Fibroblast of lung (primary cell): Measurements from ENCODE around the gene UXS1. TPM values are rescaled to one million over a fixed set of nuclear protein-coding genes. Genes with fewer than 3 reads are reported as not detected.

Experiments
- DNase-seq, 2 donors: peaks; one replicate each; pipeline versions ENCODE4 v3.0.0 to v3.0.0-alpha.2; 2010; ENCODE audit warnings: low read depth in 2 of 2
- H2AFZ ChIP-seq: 2 replicates; pipeline ENCODE4 v1.5.1; 2012; ENCODE audit warnings: low read length, control low read depth, inconsistent platforms
- H3K27ac ChIP-seq: 2 replicates; pipeline ENCODE4 v1.5.1; 2011; ENCODE audit warnings: low read length, control low read depth; ENCODE audit not compliant: insufficient read depth
- H3K27me3 ChIP-seq: 2 replicates; pipeline ENCODE4 v1.5.1; 2011; ENCODE audit warnings: mild to moderate bottlenecking, low read length; ENCODE audit not compliant: control insufficient read depth, insufficient read depth
- H3K36me3 ChIP-seq: 2 replicates; pipeline ENCODE4 v1.5.1; 2011; ENCODE audit warnings: low read length; ENCODE audit not compliant: control insufficient read depth, insufficient read depth
- H3K4me1 ChIP-seq: 2 replicates; pipeline ENCODE4 v1.5.1; 2011; ENCODE audit warnings: low read length; ENCODE audit not compliant: control insufficient read depth, insufficient read depth; ENCODE audit errors: extremely low read depth
- H3K4me2 ChIP-seq: 2 replicates; pipeline ENCODE4 v1.5.1; 2011; ENCODE audit warnings: low read length, control low read depth; ENCODE audit not compliant: insufficient read depth; ENCODE audit errors: extremely low read depth
- H3K4me3 ChIP-seq, 4 experiments: fragments of 200-600 bp in 1 of 4; sonication (generic) in 1 of 4; replicated peaks in 1 of 4; 2 replicates each; pipeline ENCODE4 v1.5.1; 2011 to 2016; ENCODE audit warnings: low read length in 4 of 4, low read depth in 3 of 4, mild to moderate bottlenecking in 3 of 4, control low read depth in 2 of 4, inconsistent platforms in 1 of 4, mixed read lengths in 1 of 4; ENCODE audit not compliant: insufficient read depth in 1 of 4; ENCODE audit errors: control extremely low read depth in 1 of 4
- H3K79me2 ChIP-seq: 2 replicates; pipeline ENCODE4 v1.5.1; 2012; ENCODE audit warnings: mild to moderate bottlenecking, low read length, inconsistent platforms; ENCODE audit not compliant: control insufficient read depth, insufficient read depth
- H3K9ac ChIP-seq: 2 replicates; pipeline ENCODE4 v1.5.1; 2011; ENCODE audit warnings: mild to moderate bottlenecking, low read length, control low read depth; ENCODE audit not compliant: insufficient read depth
- H3K9me3 ChIP-seq: 2 replicates; pipeline ENCODE4 v1.5.1; 2012; ENCODE audit warnings: low read depth, low read length; ENCODE audit not compliant: control insufficient read depth, insufficient read depth
- H4K20me1 ChIP-seq: 2 replicates; pipeline ENCODE4 v1.5.1; 2011; ENCODE audit warnings: low read length; ENCODE audit not compliant: control insufficient read depth, insufficient read depth; ENCODE audit errors: extremely low read depth
- CTCF ChIP-seq, 2 donors: IDR thresholded peaks in 1 of 2; conservative IDR thresholded peaks in 1 of 2; 1 replicate in 1 of 2; 2 replicates in 1 of 2; pipeline ENCODE4 v1.5.1; 2011 to 2012; ENCODE audit warnings: low read length in 2 of 2, control low read depth in 1 of 2, inconsistent platforms in 1 of 2, low read depth in 1 of 2, mild to moderate bottlenecking in 1 of 2
- EZH2 ChIP-seq: IDR thresholded peaks from 2 replicates; pipeline ENCODE4 v1.5.1; 2012; ENCODE audit warnings: low read length, control low read depth, mild to moderate bottlenecking; ENCODE audit errors: missing control alignments
- polyA plus RNA-seq, 2 donors: library from polyadenylated mRNA; depleted of rRNA in 1 of 2; stranded (reverse) in 1 of 2; unstranded in 1 of 2; fragments of >200 nt; gene quantifications; 2 replicates each; pipeline ENCODE4 v1.2.1, GENCODE V29; 2011 to 2012; ENCODE audit warnings: missing spikeins in 1 of 2
- total RNA-seq: library from RNA; depleted of rRNA; stranded (reverse); fragments of >200 nt; gene quantifications from 2 replicates; pipeline ENCODE4 v1.2.1, GENCODE V29; 2014

UXS1 gene
- total and polyA plus RNA-seq, 2 donors (not counting 1 experiment from before 2014, with no cell fraction given): 23.1 to 59.8 TPM

- Histone ChIP-seq H3K4me3 (no peak overlapping the region), H3K36me3 (no peaks in the 10 kb centered on the region), H2AFZ (no peak overlapping the region), H3K9ac (no peak overlapping the region), H3K27me3 (no peaks in the 10 kb centered on the region), H3K27ac (no peak overlapping the region), H3K9me3 (no peaks in the 10 kb centered on the region), H3K4me1 (peaks cover 4% of the 10 kb centered on the region), H3K79me2 (no peaks in the 10 kb centered on the region), H3K4me2 (no peak overlapping the region), H4K20me1 (no peaks in the 10 kb centered on the region)
- DNase-seq: no peak
- TF ChIP-seq EZH2 (no peak), CTCF (conservative IDR thresholded peaks at IDR 0.05 in 1 of 2, IDR thresholded peaks at IDR 0.05 in 1 of 2; ENCODE audit: low read depth in 1 of 2, low read length in 2 of 2) (no peak)
Measured at GRCh38 chr2:106111882-106112571, 82.1 kb downstream of the UXS1 start.

DNA sequence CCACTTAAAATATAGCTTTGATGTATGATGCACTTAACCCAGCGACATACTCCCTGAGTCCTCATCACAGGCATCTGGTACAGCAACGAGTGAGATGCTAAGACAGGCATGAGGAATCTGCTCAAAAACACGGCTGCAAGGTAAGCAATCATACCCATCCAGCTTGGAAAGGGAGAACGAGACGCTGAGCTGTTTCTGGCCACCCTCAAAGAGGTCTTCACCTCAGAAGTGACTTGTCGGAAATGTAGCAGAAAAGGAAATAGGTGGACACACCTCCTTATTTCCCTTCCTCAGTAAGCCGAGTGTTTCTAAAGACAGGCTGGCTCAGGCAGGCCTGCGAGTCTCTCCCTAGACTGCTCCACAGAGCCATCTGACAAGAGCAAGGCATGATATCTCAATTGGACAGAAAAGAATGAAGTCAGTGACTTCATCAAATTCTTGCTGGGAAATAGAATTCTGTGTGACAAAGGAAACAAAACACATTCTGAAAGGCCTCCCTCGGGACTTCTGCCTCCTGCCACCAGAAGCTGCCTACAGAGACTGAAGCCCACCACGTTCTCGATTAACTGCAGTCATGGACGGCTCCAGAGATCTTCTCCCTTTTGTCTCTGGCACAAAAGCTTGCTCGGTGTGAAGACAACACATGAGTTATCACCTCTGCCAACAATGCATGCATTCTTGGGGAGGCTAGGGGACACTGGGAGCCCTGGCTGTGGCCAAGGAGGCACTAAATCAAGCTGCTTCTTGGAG, 84.3 kb downstream of the UXS1 start:
- Histone ChIP-seq H4K20me1 (no peaks in the 10 kb centered on the region), H3K36me3 (no peaks in the 10 kb centered on the region), H3K79me2 (no peaks in the 10 kb centered on the region), H3K9me3 (no peaks in the 10 kb centered on the region), H3K4me1 (no peaks in the 10 kb centered on the region), H3K9ac (no peak overlapping the region), H3K4me3 (no peak overlapping the region), H3K4me2 (no peak overlapping the region), H3K27me3 (no peaks in the 10 kb centered on the region), H2AFZ (no peak overlapping the region), H3K27ac (no peak overlapping the region)
- TF ChIP-seq CTCF (conservative IDR thresholded peaks at IDR 0.05 in 1 of 2, IDR thresholded peaks at IDR 0.05 in 1 of 2; ENCODE audit: low read depth in 1 of 2, low read length in 2 of 2): no peak
- TF ChIP-seq EZH2: no peak
- DNase-seq: no peak

DNA sequence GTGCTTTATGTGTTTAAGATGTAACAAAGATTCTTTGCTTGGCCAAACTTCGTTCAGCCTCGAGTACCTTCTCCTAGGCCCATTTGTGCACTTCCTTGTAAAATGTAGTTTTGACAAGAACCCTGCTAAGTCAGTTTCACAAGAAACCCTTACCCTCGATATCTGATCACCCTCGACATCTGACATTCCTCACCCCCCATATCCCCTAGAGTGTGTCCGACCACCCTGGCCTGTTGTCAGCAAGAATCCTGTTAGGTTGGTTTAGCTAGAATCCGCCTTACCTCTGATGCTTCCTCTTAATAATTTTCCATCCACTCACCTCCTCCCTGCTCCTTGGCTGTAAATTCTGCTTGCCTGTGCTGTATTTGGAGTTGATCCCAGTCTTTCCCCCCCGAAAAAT, 85.3 kb downstream of the UXS1 start:
- H3K9ac ChIP-seq: no peak overlapping the region
- H3K27me3 ChIP-seq: no peaks in the 10 kb centered on the region
- H3K36me3 ChIP-seq: no peaks in the 10 kb centered on the region
- DNase-seq: no peak
- H3K4me2 ChIP-seq: no peak overlapping the region
- H3K9me3 ChIP-seq: no peaks in the 10 kb centered on the region
- no peaks in the 10 kb centered on the region for H3K79me2 ChIP-seq
- no peak overlapping the region for H3K27ac ChIP-seq
- TF ChIP-seq CTCF (conservative IDR thresholded peaks at IDR 0.05 in 1 of 2, IDR thresholded peaks at IDR 0.05 in 1 of 2; ENCODE audit: low read depth in 1 of 2, low read length in 2 of 2) (no peak), EZH2 (no peak)
- H3K4me3 ChIP-seq: no peak overlapping the region
- no peak overlapping the region for H2AFZ ChIP-seq
- no peaks in the 10 kb centered on the region for H3K4me1 ChIP-seq
- no peaks in the 10 kb centered on the region for H4K20me1 ChIP-seq
